Measurements from ENCODE around the gene GSTM3.

DNA sequence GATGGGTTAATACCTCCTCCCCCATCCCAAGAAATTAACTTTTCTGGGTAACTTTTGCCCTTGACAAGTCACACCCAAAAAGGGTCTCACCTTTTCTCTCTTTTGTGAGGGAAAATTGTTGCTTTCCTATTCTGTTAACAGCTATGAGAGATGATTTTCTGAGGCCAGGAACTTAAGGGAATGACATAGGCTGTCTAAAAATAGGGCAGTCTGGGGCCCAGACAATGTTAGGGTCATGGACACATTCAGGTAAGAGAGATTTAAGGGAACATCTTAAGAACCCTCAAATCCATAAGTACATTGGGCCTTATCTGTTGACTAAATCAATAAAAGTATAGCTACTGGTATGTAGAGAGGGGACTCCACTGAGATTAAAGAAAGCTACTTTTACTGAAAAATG is 8.4 kb upstream of the GSTM3 start:
- TF ChIP-seq POLR2A (IDR thresholded peaks at IDR 0.05): no peak
- TF ChIP-seq, protein P1, sequence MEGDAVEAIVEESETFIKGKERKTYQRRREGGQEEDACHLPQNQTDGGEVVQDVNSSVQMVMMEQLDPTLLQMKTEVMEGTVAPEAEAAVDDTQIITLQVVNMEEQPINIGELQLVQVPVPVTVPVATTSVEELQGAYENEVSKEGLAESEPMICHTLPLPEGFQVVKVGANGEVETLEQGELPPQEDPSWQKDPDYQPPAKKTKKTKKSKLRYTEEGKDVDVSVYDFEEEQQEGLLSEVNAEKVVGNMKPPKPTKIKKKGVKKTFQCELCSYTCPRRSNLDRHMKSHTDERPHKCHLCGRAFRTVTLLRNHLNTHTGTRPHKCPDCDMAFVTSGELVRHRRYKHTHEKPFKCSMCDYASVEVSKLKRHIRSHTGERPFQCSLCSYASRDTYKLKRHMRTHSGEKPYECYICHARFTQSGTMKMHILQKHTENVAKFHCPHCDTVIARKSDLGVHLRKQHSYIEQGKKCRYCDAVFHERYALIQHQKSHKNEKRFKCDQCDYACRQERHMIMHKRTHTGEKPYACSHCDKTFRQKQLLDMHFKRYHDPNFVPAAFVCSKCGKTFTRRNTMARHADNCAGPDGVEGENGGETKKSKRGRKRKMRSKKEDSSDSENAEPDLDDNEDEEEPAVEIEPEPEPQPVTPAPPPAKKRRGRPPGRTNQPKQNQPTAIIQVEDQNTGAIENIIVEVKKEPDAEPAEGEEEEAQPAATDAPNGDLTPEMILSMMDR (IDR thresholded peaks at IDR 0.05): no peak
